ENCODE results near the gene APBB3.

DNA sequence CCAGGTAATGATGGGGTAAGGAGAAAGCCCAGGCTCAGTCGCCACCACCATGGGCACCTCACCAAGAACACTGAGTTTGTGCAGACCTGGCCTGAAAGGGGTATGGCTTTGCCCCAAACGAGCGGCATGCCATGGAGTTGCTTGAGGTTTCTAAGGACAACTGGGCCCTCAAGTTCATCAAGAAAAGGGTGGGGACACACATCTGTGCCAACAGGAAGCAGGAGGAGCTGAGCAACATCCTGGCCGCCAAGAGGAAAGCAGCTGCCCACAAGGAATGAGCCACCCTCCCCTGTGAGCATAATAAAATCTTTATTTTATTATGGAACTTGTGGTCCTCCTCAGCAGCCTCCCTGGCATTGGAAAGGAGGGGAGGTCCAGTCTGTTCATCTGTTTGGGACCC is 44.7 kb upstream of the APBB3 start:
- TF ChIP-seq GLIS3 (CRISPR knock-in tag; IDR thresholded peaks at IDR 0.05) (no peak), ESRRG (CRISPR knock-in tag; IDR thresholded peaks at IDR 0.05) (no peak), ZFP30 (CRISPR knock-in tag; IDR thresholded peaks at IDR 0.05) (no peak)
- TF ChIP-seq, protein P1, sequence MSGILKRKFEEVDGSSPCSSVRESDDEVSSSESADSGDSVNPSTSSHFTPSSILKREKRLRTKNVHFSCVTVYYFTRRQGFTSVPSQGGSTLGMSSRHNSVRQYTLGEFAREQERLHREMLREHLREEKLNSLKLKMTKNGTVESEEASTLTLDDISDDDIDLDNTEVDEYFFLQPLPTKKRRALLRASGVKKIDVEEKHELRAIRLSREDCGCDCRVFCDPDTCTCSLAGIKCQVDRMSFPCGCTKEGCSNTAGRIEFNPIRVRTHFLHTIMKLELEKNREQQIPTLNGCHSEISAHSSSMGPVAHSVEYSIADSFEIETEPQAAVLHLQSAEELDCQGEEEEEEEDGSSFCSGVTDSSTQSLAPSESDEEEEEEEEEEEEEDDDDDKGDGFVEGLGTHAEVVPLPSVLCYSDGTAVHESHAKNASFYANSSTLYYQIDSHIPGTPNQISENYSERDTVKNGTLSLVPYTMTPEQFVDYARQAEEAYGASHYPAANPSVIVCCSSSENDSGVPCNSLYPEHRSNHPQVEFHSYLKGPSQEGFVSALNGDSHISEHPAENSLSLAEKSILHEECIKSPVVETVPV (CRISPR knock-in tag; IDR thresholded peaks at IDR 0.05) = no peak

All from SK-N-SH treated with all-trans-retinoic acid at 6 μM for 48 hours (cell line).